Glomerular endothelial cell (primary cell): ENCODE data around the gene MPIG6B. TPM values are rescaled to one million over a fixed set of nuclear protein-coding genes. Genes with fewer than 3 reads are reported as not detected.

Experiments
- DNase-seq: peaks from one replicate; pipeline ENCODE4 v3.0.0-alpha.2; 2011; ENCODE audit warnings: low read depth, low spot score; ENCODE audit errors: extremely low read depth
- total RNA-seq: library from RNA; depleted of rRNA; stranded (reverse); fragments of >200 nt; gene quantifications from 2 replicates; pipeline ENCODE4 v1.2.3, GENCODE V29; 2015

The MPIG6B gene
- total RNA-seq, 1 donor from 2014 or later: not detected

GRCh38 chr6:31765559-31765909, 42.4 kb downstream of the MPIG6B start:
- DNase-seq: no peak

DNA sequence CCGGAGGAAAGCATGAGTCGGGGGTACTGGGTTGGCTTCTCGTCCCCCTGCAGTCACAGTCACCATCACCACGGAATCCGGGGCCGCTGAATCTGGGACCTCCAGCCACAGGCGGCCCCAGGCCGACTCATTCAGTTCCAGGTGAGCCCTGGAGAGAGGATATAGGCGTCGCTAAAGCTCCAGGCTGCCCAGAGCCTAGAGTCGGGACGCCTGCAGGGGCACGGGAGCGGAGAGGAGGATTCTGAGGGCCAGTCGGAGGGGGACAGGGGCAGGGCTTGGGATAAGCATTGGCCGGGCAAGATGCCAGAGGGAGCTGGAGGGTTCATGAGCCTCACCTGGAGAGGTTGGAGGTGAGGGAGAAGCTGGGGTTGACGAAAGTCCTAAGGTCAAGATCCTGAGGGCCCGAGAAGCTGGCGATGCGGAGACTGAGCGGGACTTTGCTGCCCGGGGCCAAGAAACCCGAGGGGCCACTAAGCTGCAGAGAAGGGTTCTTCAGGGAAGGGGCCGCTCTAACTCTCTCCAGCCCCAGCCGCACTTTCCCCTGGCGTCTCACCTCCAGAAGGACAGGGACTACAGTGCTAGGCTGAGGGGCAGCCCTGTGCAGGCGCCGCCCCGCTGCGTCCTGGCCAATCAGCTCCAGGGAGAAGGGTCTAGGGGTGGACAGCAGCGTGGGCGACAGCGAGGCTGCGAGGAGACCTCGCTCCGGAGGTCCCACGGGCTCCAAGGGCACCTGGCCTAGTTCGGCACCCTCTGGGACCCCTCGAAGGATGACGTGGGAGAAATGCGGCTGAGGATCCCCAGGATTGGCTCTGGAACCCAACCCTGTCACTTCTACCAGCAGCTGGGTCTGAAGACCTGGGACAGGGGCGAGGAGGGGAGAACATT, 43.0 kb downstream of the MPIG6B start:
- DNase-seq: no peak

GRCh38 chr6:31767096-31767645, 44.0 kb downstream of the MPIG6B start:
- DNase-seq: no peak

- no peak for DNase-seq
Measured at GRCh38 chr6:31768363-31769257, 45.4 kb downstream of the MPIG6B start.

- no peak for DNase-seq
Measured at GRCh38 chr6:31769684-31770371, 46.7 kb downstream of the MPIG6B start.

GRCh38 chr6:31770860-31771259, 47.7 kb downstream of the MPIG6B start:
- no peak for DNase-seq

DNA sequence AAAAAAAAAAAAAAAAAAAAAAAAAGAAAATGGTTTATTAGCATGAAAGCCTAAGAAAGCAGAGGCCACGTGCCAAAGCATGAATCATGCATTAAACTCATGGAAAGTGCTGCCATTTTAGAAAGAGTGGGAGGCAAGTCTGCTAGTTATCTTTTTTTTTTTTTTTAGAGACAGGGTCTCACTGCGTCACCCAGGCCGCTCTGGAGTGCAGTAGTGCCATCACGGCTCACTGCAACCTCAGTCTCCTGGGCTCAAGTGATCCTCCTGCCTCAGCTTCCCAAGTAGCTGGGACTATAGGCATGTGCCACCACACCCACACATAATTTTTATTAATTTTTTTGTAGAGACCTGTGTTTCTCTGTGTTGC, 48.8 kb downstream of the MPIG6B start:
- no peak for DNase-seq

DNA sequence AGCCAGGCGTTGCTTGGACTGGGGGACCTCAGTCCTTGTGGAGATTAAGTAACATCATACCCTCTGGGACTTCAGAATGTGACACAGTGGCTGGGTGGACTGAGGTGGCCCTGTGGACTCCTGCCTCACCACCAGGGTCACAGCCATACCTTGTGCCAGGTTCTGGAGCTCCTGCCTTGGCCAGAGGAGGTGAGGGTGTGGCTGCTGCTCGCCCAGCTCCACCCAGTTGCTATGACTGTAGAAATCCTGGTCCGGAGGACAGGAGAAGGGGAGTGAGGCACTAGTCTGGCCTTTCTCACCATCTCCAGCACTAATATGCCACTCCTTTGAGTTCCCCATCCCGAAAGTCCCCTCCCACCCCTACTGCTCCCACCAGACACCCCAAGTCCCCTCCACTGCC, 52.0 kb downstream of the MPIG6B start:
- DNase-seq: no peak

DNA sequence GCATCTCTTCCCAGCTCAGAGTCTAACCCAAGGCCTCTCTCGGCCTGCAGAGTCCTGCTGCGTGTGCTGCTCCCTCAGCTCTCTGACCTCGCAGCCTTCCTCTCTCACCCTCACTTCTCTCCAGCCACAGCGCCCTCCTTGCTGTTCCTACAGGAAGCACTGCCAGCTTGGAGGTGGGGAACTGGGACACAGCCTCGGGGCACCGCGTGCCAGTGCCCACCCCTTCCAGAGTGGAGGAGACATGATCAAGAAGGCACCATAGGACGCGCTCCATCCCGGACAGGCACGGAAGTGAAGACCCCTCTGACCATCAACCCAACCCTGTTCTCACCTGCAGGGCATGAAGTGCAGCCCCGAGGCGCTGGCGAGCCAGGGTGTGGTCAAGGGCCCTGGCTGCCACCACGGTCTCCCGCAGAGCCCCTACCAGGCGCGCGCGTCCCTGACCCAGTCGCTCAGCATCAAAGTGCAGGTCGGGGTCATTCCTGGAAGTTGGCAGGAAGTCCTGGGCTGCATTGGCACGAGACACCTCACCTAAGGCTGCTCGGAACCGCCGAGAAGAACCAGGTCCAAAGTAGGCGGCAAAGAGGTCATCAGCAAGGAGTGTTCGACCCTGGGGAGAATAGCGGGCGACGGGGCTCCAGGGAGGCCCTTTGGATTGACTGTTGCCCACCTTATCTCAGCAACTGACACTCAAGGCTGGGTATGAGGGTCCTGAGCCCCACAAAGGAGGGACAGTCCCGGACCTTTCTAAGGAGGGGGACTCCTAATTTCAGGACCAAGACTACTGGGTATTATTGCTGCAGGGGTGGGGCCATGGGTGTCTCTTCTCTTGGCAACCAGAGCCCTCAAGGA, 52.7 kb downstream of the MPIG6B start:
- no peak for DNase-seq

Other genes starting within 250 kb of the MPIG6B start
- gene MICB, start 225.2 kb upstream of the MPIG6B start, total RNA-seq: 14.5 and 19.1 TPM in 2 replicates
- gene MCCD1, start 194.4 kb upstream of the MPIG6B start, total RNA-seq: not detected in 2 replicates
- gene DDX39B, start 181.4 kb upstream of the MPIG6B start, total RNA-seq: 230 and 249 TPM in 2 replicates
- 0.18 and 1.2 TPM in 2 replicates for gene ATP6V1G2, start 176.8 kb upstream of the MPIG6B start, total RNA-seq
- gene NFKBIL1, start 175.8 kb upstream of the MPIG6B start, total RNA-seq: 20.6 and 27.7 TPM in 2 replicates
- 0.53 TPM in 1 of 2 replicates, not detected in the other for gene LTA, start 151.1 kb upstream of the MPIG6B start, total RNA-seq
- gene TNF, start 147.8 kb upstream of the MPIG6B start, total RNA-seq: 0.88 and 4.4 TPM in 2 replicates
- gene LTB, start 140.9 kb upstream of the MPIG6B start, total RNA-seq: 16.5 and 41.8 TPM in 2 replicates
- gene LST1, start 137.1 kb upstream of the MPIG6B start, total RNA-seq: 0.87 and 0.99 TPM in 2 replicates
- gene NCR3, start 130.4 kb upstream of the MPIG6B start, total RNA-seq: not detected in 2 replicates
- gene AIF1, start 108.1 kb upstream of the MPIG6B start, total RNA-seq: not detected in 2 replicates
- 125 and 166 TPM in 2 replicates for gene PRRC2A, start 102.7 kb upstream of the MPIG6B start, total RNA-seq
- 259 and 375 TPM in 2 replicates for gene BAG6, start 70.7 kb upstream of the MPIG6B start, total RNA-seq
- not detected in 2 replicates for gene APOM, start 67.5 kb upstream of the MPIG6B start, total RNA-seq
- 19.1 and 19.6 TPM in 2 replicates for gene C6orf47, start 62.6 kb upstream of the MPIG6B start, total RNA-seq
- 13.0 and 14.5 TPM in 2 replicates for gene GPANK1, start 58.4 kb upstream of the MPIG6B start, total RNA-seq
- 292 and 314 TPM in 2 replicates for gene CSNK2B, start 57.3 kb upstream of the MPIG6B start, total RNA-seq
- gene LY6G5B, start 53.4 kb upstream of the MPIG6B start, total RNA-seq: 2.6 and 7.9 TPM in 2 replicates
- 3.7 and 4.1 TPM in 2 replicates for gene LY6G5C, start 42.3 kb upstream of the MPIG6B start, total RNA-seq
- 35.7 and 49.2 TPM in 2 replicates for gene ABHD16A, start 20.0 kb upstream of the MPIG6B start, total RNA-seq
- gene LY6G6F, start 16.5 kb upstream of the MPIG6B start, total RNA-seq: not detected in 2 replicates
- not detected in 2 replicates for gene LY6G6D, start 8.0 kb upstream of the MPIG6B start, total RNA-seq
- not detected in 2 replicates for gene LY6G6C, start 1.6 kb upstream of the MPIG6B start, total RNA-seq
- 110 and 138 TPM in 2 replicates for gene DDAH2, start 5.9 kb downstream of the MPIG6B start, total RNA-seq
- 541 and 655 TPM in 2 replicates for gene CLIC1, start 13.2 kb downstream of the MPIG6B start, total RNA-seq
- 3.7 and 18.7 TPM in 2 replicates for gene MSH5, start 16.6 kb downstream of the MPIG6B start, total RNA-seq
- 3.3 and 3.9 TPM in 2 replicates for gene SAPCD1, start 39.3 kb downstream of the MPIG6B start, total RNA-seq
- 0.34 and 0.58 TPM in 2 replicates for gene VWA7, start 54.0 kb downstream of the MPIG6B start, total RNA-seq
- gene VARS1, start 72.4 kb downstream of the MPIG6B start, total RNA-seq: 90.9 and 105 TPM in 2 replicates
- 45.3 and 74.3 TPM in 2 replicates for gene LSM2, start 83.6 kb downstream of the MPIG6B start, total RNA-seq
- 0.44 and 0.53 TPM in 2 replicates for gene HSPA1L, start 91.9 kb downstream of the MPIG6B start, total RNA-seq
- gene HSPA1A, start 92.2 kb downstream of the MPIG6B start, total RNA-seq: 140 and 161 TPM in 2 replicates
- gene HSPA1B, start 104.4 kb downstream of the MPIG6B start, total RNA-seq: 76.3 and 95.3 TPM in 2 replicates
- gene NEU1, start 139.4 kb downstream of the MPIG6B start, total RNA-seq: 82.6 and 83.5 TPM in 2 replicates
- 0.05 and 1.7 TPM in 2 replicates for gene SLC44A4, start 155.6 kb downstream of the MPIG6B start, total RNA-seq
- gene EHMT2, start 174.3 kb downstream of the MPIG6B start, total RNA-seq: 39.0 and 46.4 TPM in 2 replicates
- 1.7 TPM in 2 replicates for gene ZBTB12, start 178.7 kb downstream of the MPIG6B start, total RNA-seq
- not detected in 2 replicates for gene C2, start 204.3 kb downstream of the MPIG6B start, total RNA-seq
- gene CFB, start 222.7 kb downstream of the MPIG6B start, total RNA-seq: 0.53 and 2.3 TPM in 2 replicates
- gene NELFE, start 235.6 kb downstream of the MPIG6B start, total RNA-seq: 101 and 117 TPM in 2 replicates
- gene SKIC2, start 235.8 kb downstream of the MPIG6B start, total RNA-seq: 42.1 and 46.3 TPM in 2 replicates
- 16.6 and 17.3 TPM in 2 replicates for gene DXO, start 248.8 kb downstream of the MPIG6B start, total RNA-seq